Ishikawa (cell line): ENCODE results near the gene GABRR1.

Source experiments
- CEBPB ChIP-seq: IDR thresholded peaks from 2 replicates; pipeline ENCODE4 v1.6.1; 2012
- CREB1 ChIP-seq: IDR thresholded peaks from 2 replicates; pipeline ENCODE4 v1.6.1; 2012; ENCODE audit warnings: low read depth
- EGR1 ChIP-seq: IDR thresholded peaks from 2 replicates; pipeline ENCODE4 v1.6.1; 2012
- EP300 ChIP-seq: IDR thresholded peaks from 2 replicates; pipeline ENCODE4 v1.6.1; 2012; ENCODE audit warnings: borderline replicate concordance
- FOXM1 ChIP-seq: IDR thresholded peaks from 2 replicates; pipeline ENCODE4 v1.6.1; 2012; ENCODE audit warnings: low read depth, borderline replicate concordance
- MAX ChIP-seq: IDR thresholded peaks from 2 replicates; pipeline ENCODE4 v1.6.1; 2012
- NFIC ChIP-seq: IDR thresholded peaks from 2 replicates; pipeline ENCODE4 v1.6.1; 2012
- RAD21 ChIP-seq: IDR thresholded peaks from 2 replicates; pipeline ENCODE4 v1.6.1; 2012; ENCODE audit warnings: low read depth
- REST ChIP-seq: IDR thresholded peaks from 2 replicates; pipeline ENCODE4 v1.6.1; 2012; ENCODE audit warnings: low read depth, mild to moderate bottlenecking
- TAF1 ChIP-seq: IDR thresholded peaks from 2 replicates; pipeline ENCODE4 v1.6.1; 2012; ENCODE audit warnings: low read depth, mild to moderate bottlenecking
- TCF12 ChIP-seq: IDR thresholded peaks from 2 replicates; pipeline ENCODE4 v1.6.1; 2012; ENCODE audit warnings: low read depth
- TEAD4 ChIP-seq: IDR thresholded peaks from 2 replicates; pipeline ENCODE4 v1.6.1; 2012
- USF1 ChIP-seq: IDR thresholded peaks from 2 replicates; pipeline ENCODE4 v1.6.1; 2012
- YY1 ChIP-seq: IDR thresholded peaks from 2 replicates; pipeline ENCODE4 v1.6.1; 2012; ENCODE audit warnings: low read depth
- ZBTB7A ChIP-seq: IDR thresholded peaks from 2 replicates; pipeline ENCODE4 v1.6.1; 2012; ENCODE audit warnings: low read depth

Gene GABRR1

GRCh38 chr6:89217299-89217910 lies at the start of gene GABRR1:
Gene GABRR1, minus strand, starts transcription at chr6:89217358. Its CDS starts 36 bp downstream, at chr6:89217322.
- TF ChIP-seq YY1, result no peak
- no peak for TF ChIP-seq TCF12

- TF ChIP-seq MAX (no peak), TEAD4 (no peak), NFIC (no peak), FOXM1 (no peak), EGR1 (no peak), CEBPB (no peak), USF1 (no peak), CREB1 (no peak), TAF1 (no peak), RAD21 (no peak)
These were observed 47.1 kb upstream of the GABRR1 start for GRCh38 chr6:89264296-89264695.

GRCh38 chr6:89260832-89261231 lies 43.7 kb upstream of the GABRR1 start:
- TF ChIP-seq YY1 (no peak), NFIC (0 out of 2 replicates have a peak, but pooled peaks have one; percentile 25), RAD21 (no peak), MAX (no peak), EP300 (no peak), CEBPB (no peak), EGR1 (no peak), REST (no peak)

- no peak for TF ChIP-seq EGR1
- TF ChIP-seq CEBPB, result no peak
- no peak for TF ChIP-seq REST
- TF ChIP-seq ZBTB7A, result no peak
- no peak for TF ChIP-seq CREB1
- TF ChIP-seq USF1, result no peak
- TF ChIP-seq YY1, result no peak
- TF ChIP-seq FOXM1, result no peak
- no peak for TF ChIP-seq TEAD4
- no peak for TF ChIP-seq EP300
- TF ChIP-seq RAD21, result no peak
- no peak for TF ChIP-seq TAF1
- TF ChIP-seq MAX, result no peak
- TF ChIP-seq TCF12, result no peak
- TF ChIP-seq NFIC, result no peak
These were observed 43.2 kb upstream of the GABRR1 start for GRCh38 chr6:89260310-89260709.

- no peak for TF ChIP-seq FOXM1
- no peak for TF ChIP-seq EGR1
- TF ChIP-seq YY1, result no peak
These were observed 41.8 kb upstream of the GABRR1 start for GRCh38 chr6:89258912-89259311.

GRCh38 chr6:89257781-89258180 lies 40.6 kb upstream of the GABRR1 start:
- TF ChIP-seq FOXM1 (no peak), TAF1 (no peak), CREB1 (no peak), EGR1 (no peak), EP300 (no peak)

GRCh38 chr6:89257346-89257745 lies 40.2 kb upstream of the GABRR1 start:
- TF ChIP-seq TCF12, result no peak
- no peak for TF ChIP-seq REST
- no peak for TF ChIP-seq FOXM1
- no peak for TF ChIP-seq NFIC
- no peak for TF ChIP-seq TAF1
- TF ChIP-seq USF1, result no peak
- no peak for TF ChIP-seq RAD21
- TF ChIP-seq YY1, result no peak
- no peak for TF ChIP-seq ZBTB7A
